GM12874 (cell line): ENCODE results near the gene FKBP8.

ENCODE experiments used
- TF ChIP-seq, protein P1 (sequence below): IDR thresholded peaks from 2 replicates; pipeline ENCODE4 v1.5.1; 2011; ENCODE audit warnings: low read depth, mild to moderate bottlenecking, control low read depth, low read length, moderate library complexity; ENCODE audit not compliant: insufficient read depth

Gene FKBP8

GRCh38 chr19:18523841-18524240 lies 19.5 kb downstream of the FKBP8 start:
- TF ChIP-seq, protein P1, sequence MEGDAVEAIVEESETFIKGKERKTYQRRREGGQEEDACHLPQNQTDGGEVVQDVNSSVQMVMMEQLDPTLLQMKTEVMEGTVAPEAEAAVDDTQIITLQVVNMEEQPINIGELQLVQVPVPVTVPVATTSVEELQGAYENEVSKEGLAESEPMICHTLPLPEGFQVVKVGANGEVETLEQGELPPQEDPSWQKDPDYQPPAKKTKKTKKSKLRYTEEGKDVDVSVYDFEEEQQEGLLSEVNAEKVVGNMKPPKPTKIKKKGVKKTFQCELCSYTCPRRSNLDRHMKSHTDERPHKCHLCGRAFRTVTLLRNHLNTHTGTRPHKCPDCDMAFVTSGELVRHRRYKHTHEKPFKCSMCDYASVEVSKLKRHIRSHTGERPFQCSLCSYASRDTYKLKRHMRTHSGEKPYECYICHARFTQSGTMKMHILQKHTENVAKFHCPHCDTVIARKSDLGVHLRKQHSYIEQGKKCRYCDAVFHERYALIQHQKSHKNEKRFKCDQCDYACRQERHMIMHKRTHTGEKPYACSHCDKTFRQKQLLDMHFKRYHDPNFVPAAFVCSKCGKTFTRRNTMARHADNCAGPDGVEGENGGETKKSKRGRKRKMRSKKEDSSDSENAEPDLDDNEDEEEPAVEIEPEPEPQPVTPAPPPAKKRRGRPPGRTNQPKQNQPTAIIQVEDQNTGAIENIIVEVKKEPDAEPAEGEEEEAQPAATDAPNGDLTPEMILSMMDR = no peak

DNA sequence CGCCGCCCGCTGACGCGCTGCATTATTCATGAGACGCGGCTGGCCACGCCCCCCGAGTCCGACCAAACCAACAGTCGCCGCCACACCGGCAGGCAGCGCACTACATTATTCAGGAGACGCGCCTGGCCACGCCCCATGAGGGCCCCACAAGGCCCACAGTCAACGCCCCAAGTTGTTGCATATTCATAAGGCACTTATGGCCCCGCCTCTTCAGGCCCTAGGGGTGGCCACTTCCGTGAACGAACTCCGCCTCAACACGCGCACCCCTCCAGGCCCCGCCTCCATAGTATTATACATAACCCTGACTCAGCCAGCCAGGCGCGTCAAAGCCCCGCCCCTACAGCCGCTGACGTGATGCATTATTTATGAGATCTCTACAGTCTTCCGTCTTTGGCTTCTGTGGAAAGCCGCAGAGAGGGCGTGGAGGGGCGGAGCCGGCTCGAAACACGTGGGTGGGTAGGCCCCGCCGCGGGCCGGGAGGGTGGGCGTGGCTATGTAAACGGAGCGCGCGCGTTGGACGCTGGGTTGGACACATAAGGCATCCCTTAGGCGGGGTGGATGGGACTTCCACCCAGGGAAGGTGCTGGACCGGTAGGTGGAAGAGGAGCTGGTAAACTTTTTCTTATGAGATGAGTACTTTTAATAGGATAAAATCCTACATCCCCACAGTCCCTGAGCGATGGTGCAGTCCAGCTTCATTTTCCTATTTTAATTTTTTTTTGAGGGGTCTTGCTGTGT lies 21.1 kb downstream of the FKBP8 start:
- TF ChIP-seq, protein P1 = no peak

DNA sequence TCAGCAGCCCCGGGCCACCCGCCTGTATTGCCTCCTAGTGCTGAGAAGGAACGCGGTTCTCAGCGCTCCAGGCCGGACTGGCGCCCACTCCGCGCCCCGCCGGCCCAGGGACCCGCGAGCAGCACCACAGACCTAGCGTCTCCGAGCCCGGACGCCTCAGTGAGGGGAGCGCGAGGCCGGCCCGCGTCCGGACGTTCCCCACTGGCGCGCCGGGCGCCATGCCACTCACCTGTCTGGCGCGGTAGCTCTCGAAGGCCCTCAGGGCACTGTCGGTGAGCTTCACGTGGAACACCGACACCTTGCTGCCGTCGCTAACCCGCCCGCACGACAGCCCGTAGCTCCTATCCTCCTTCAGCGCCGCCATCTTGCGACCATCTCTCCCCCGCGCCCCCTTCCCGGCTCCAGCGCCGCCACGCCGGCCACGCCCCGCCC lies 21.7 kb downstream of the FKBP8 start, which contains the start of gene ELL:
TSS of gene ELL (minus strand) at position 379 of the 432 bp plus-strand sequence. CDS start at position 364, 15 bp downstream.
- TF ChIP-seq, protein P1 = no peak

DNA sequence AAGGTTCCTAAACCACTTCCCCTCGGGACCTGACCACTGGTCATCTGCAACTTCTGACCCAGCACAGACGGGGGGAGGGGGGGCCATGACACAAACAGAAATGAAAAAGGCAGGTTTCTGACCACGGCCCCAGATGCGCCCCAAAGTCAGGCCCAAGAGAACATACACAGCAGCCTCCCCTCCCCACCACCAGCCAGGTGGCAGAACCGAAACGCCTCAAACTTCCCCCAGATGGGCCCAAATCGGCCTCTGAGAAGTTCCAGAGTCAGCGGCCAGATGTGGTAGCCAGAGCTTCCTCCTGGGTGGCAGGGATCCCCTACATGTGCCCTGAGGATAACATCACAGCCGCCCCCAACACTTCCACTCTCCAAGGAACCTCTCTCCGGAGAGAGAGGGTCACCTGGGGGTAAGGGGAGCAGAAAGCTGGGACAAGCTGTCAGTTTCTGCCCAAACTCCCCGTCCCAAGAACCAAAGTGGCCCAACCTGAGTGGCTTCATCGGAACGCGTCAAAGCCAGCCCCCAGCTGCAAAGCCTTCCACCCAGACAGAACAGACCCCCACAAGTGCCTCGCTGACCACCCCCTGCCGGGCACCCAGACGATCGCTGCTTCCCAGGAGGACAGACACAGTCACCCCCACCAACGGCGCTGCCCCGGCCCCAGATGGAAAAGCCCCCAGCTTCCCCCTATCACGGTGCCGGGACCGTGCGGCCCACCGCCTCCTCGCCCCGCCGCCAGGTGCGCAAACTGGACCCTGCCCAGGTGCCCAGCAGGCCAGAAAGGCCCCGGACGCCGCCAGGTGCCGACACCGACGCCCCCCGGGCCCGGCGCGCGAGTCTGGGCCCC lies 22.3 kb downstream of the FKBP8 start:
- TF ChIP-seq, protein P1 = no peak

DNA sequence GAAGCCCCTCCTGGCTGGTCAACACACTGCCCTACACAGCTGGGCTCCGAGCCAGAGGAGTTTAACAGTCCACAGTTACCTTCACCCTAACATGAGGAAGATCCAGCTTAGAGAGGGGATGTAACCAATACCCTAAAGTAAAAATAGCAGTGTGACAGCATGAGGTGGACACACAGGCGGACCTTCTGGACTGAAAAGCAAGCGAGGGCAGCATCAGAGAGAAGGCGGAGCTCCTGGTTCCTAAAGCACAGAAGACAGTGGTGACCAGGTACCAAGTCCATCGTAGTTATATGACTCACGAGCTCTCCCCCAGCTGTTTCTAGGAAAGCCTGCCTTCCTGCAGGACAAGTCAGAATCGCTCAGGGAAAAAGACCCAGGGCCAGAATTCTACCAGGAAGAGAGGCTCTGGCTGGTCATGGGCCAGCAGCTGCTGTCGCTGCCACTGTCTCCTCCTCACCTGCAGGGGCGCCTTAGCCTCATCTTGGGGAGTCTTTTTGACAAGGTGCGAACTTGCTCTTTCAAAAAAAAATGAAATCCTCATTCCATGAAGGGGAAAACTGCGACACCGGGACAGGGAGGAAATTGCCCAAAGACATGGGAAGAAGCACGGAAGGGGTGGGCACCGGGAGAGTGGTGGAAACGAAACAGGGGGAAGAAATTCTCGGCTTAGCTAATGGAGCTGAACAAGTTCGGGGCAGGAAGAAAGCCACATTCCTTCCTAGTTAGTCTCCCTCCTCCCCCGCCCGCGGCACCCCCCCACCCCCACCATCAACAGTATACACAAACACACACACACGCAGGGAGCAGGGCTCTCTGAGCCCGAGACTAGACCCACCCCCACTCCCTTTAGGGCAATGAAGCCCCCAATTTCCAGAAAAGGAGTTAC lies 23.2 kb downstream of the FKBP8 start:
- TF ChIP-seq, protein P1 = peak; percentile 90

GRCh38 chr19:18518639-18519038 lies 24.7 kb downstream of the FKBP8 start:
- TF ChIP-seq, protein P1 = no peak

GRCh38 chr19:18517606-18518005 lies 25.8 kb downstream of the FKBP8 start:
- TF ChIP-seq, protein P1 = no peak
